ENCODE measurements around the gene GUK1. TPM values are rescaled to one million over a fixed set of nuclear protein-coding genes. Genes with fewer than 3 reads are reported as not detected.

Gene GUK1
- total and polyA plus RNA-seq, 2 of the 4 experiments (the other 2 are of a cell fraction), result 465 to 548 TPM

DNA sequence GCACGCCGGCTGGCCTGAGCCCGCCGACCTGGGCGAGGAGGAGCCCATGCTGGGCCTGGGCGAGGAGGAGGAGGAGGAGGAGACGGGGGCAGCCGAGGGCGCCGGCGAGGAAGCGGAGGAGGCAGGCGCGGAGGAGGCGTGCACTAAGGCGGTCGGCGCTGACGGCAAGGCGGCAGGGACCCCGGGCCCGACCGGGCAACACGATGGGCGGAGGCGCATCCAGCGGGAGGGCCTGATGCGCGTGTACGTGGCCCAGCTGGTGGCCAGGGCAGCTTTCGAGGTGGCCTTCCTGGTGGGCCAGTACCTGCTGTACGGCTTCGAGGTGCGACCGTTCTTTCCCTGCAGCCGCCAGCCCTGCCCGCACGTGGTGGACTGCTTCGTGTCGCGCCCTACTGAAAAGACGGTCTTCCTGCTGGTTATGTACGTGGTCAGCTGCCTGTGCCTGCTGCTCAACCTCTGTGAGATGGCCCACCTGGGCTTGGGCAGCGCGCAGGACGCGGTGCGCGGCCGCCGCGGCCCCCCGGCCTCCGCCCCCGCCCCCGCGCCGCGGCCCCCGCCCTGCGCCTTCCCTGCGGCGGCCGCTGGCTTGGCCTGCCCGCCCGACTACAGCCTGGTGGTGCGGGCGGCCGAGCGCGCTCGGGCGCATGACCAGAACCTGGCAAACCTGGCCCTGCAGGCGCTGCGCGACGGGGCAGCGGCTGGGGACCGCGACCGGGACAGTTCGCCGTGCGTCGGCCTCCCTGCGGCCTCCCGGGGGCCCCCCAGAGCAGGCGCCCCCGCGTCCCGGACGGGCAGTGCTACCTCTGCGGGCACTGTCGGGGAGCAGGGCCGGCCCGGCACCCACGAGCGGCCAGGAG, 18.3 kb downstream of the GUK1 start:
- TF ChIP-seq RFX5 (IDR thresholded peaks at IDR 0.05; ENCODE audit: low read depth, low read length) (no peak), CEBPB (IDR thresholded peaks at IDR 0.05; ENCODE audit: low read depth, low read length) (no peak), RAD21 (IDR thresholded peaks at IDR 0.05; ENCODE audit: low read length) (no peak), NFE2L2 (IDR thresholded peaks at IDR 0.05; ENCODE audit: low read depth, low read length) (no peak), BHLHE40 (IDR thresholded peaks at IDR 0.05; ENCODE audit: low read depth, low read length) (no peak), RCOR1 (IDR thresholded peaks at IDR 0.05; ENCODE audit: insufficient replicate concordance, low read length) (no peak), POLR2A (IDR thresholded peaks at IDR 0.05; ENCODE audit: low read depth, low read length) (no peak)
- TF ChIP-seq, protein P1, sequence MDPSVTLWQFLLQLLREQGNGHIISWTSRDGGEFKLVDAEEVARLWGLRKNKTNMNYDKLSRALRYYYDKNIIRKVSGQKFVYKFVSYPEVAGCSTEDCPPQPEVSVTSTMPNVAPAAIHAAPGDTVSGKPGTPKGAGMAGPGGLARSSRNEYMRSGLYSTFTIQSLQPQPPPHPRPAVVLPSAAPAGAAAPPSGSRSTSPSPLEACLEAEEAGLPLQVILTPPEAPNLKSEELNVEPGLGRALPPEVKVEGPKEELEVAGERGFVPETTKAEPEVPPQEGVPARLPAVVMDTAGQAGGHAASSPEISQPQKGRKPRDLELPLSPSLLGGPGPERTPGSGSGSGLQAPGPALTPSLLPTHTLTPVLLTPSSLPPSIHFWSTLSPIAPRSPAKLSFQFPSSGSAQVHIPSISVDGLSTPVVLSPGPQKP (IDR thresholded peaks at IDR 0.05; ENCODE audit: borderline replicate concordance, low read depth, low read length), result no peak
- H3K4me3 ChIP-seq (ENCODE audit: insufficient read depth, low read depth, low read length), result no peak overlapping the region
- H3K14ac ChIP-seq (replicated peaks; ENCODE audit: low read depth, low read length), result no peak overlapping the region
- H3K4me1 ChIP-seq (ENCODE audit: control insufficient read depth, insufficient read depth, low read length), result peaks cover 6% of the 10 kb centered on the region
- H2AK5ac ChIP-seq (ENCODE audit: low read depth, low read length), result no peak overlapping the region
- no peaks in the 10 kb centered on the region for H3K9me3 ChIP-seq (ENCODE audit: control insufficient read depth, insufficient read depth, low read length)
- no peak overlapping the region for H2BK5ac ChIP-seq (ENCODE audit: low read depth, low read length, poor library complexity, severe bottlenecking)
- ATAC-seq (ENCODE audit: low read depth) (no peak), DNase-seq (no peak)
- H4K91ac ChIP-seq (ENCODE audit: insufficient read depth, low read depth, low read length), result no peak overlapping the region
- no peak overlapping the region for H4K5ac ChIP-seq (ENCODE audit: low read depth, low read length)
- peak overlapping the region; percentile 43 for H2AFZ ChIP-seq (replicated peaks; ENCODE audit: low read length, poor library complexity)
- 47% methylated on average over 37 of the region's 98 CpGs; no CpG with 5 or more reads in 1 of the 2 experiments for WGBS, 2 experiments (ENCODE audit: extremely low coverage in 2 of 2, insufficient read length in 1 of 2)
- no peak overlapping the region for H3K27ac ChIP-seq (ENCODE audit: insufficient read depth, low read length)
- H3K23ac ChIP-seq (ENCODE audit: low read depth, low read length), result no peak overlapping the region
- no peak overlapping the region for H2BK120ac ChIP-seq (ENCODE audit: low read depth, low read length)
- H2BK15ac ChIP-seq (ENCODE audit: low read depth, low read length), result no peak overlapping the region
- H3K79me1 ChIP-seq (ENCODE audit: low read depth in 1 of 2, low read length in 2 of 2), result peaks cover 5 to 10% of the 10 kb centered on the region in 2 experiments; a peak in 2 of 4 replicates
- BruUV-seq (replicated peaks), result no TSS peak
- H3K9me1 ChIP-seq (ENCODE audit: insufficient read depth, low read length), result peaks cover 14% of the 10 kb centered on the region; the same call in 1 of the 2 replicates
- CTCF ChIA-PET, result no interaction called here
- POLR2A ChIA-PET (ENCODE audit: unreplicated experiment), result no interaction called here
- H3K27me3 ChIP-seq (ENCODE audit: control insufficient read depth, insufficient read depth, low read length), result no peaks in the 10 kb centered on the region
- H4K8ac ChIP-seq (ENCODE audit: low read depth in 2 of 2, low read length in 2 of 2), result no peak overlapping the region
- no peak overlapping the region for H3K9ac ChIP-seq (ENCODE audit: low read depth, low read length)
- H3K56ac ChIP-seq (ENCODE audit: extremely low read depth, insufficient read depth, low read length), result no peak overlapping the region
- H3K4me2 ChIP-seq (ENCODE audit: low read depth, low read length), result no peak overlapping the region
- H2BK20ac ChIP-seq (ENCODE audit: low read depth, low read length), result no peak overlapping the region
- H4K20me1 ChIP-seq (ENCODE audit: insufficient read depth, low read length), result no peaks in the 10 kb centered on the region; the same call in 1 of the 2 replicates
- H3K4ac ChIP-seq (ENCODE audit: low read depth, low read length), result no peak overlapping the region
- no peak overlapping the region for H2AK9ac ChIP-seq (replicated peaks; ENCODE audit: low read depth, low read length, poor library complexity)
- no peak overlapping the region for H3K18ac ChIP-seq (ENCODE audit: low read depth, low read length)
- intact Hi-C loops (cut with micrococcal nuclease) (no loop called here), dilution Hi-C loops (cut with HindIII; ENCODE audit: low sequenced_read_pairs, unreplicated experiment) (no loop called here), in situ Hi-C loops (cut with MboI; ENCODE audit: low sequenced_read_pairs) (no loop called here)
- H3K36me3 ChIP-seq (ENCODE audit: control insufficient read depth, insufficient read depth, low read length), result no peaks in the 10 kb centered on the region
